K562 (cell line): ENCODE measurements around the gene UBE2V1. TPM values are rescaled to one million over a fixed set of nuclear protein-coding genes. Genes with fewer than 3 reads are reported as not detected.

ENCODE experiments used
- ATAC-seq: fragments of 200-7000 bp; cut with Tn5 transposase; 3 replicates; pipeline ENCODE4 v1.9.1; 2020; ENCODE audit warnings: moderate library complexity
- BruUV-seq: library from RNA; stranded (reverse); fragments of 400-500 nt; replicated peaks from 2 replicates; lab custom pipeline; 2021; lab: Mats Ljungman, UMichigan
- CTCF ChIA-PET: fragments of 300-600 bp; formaldehyde crosslinking; extraction: SDS; loops from one replicate; lab custom pipeline; 2021; ENCODE audit warnings: low intra/inter-chr PET ratio; lab: Yijun Ruan, JAX
- POLR2A ChIA-PET: fragments of 300-600, 350-650 bp; sonication (Branson Sonifier 250); formaldehyde crosslinking; extraction: SDS; loops from one replicate; lab custom pipeline; 2021; ENCODE audit warnings: antibody characterized with exemption, inconsistent platforms; lab: Yijun Ruan, JAX
- DNase-seq, 4 experiments: peaks; one replicate each; pipeline versions ENCODE4 v3.0.0 to v3.0.0-alpha.2; 2011 to 2018; ENCODE audit warnings: low spot score in 3 of 4, mixed read lengths in 3 of 4; ENCODE audit errors: extremely low read depth in 1 of 4
- FAIRE-seq: peaks from 2 replicates; lab custom pipeline; 2011; peaks lifted over from hg19 to GRCh38; lab: Jason Lieb, UNC
- H2AFZ ChIP-seq: 2 replicates; pipeline ENCODE4 v1.6.0; 2011; ENCODE audit warnings: low read depth, low read length, control low read depth, inconsistent platforms
- H3K27ac ChIP-seq: fragments of 200-600 bp; 3 replicates; pipeline ENCODE4 v1.8.0; 2011; ENCODE audit warnings: low read depth, mild to moderate bottlenecking, control low read depth, inconsistent platforms, low read length, moderate library complexity, mixed read lengths; ENCODE audit errors: extremely low read depth
- H3K27me3 ChIP-seq, 2 experiments: fragments of 300-600 bp in 1 of 2; 2 replicates in 1 of 2; 3 replicates in 1 of 2; pipeline versions ENCODE4 v1.6.0 to v1.8.0; 2011; ENCODE audit warnings: inconsistent platforms in 2 of 2, low read length in 2 of 2, mild to moderate bottlenecking in 1 of 2, mixed read lengths in 1 of 2, moderate library complexity in 1 of 2; ENCODE audit not compliant: control insufficient read depth in 2 of 2, insufficient read depth in 2 of 2
- H3K36me3 ChIP-seq: fragments of 300-600 bp; 3 replicates; pipeline ENCODE4 v1.8.0; 2011; ENCODE audit warnings: mild to moderate bottlenecking, low read length, inconsistent platforms; ENCODE audit not compliant: control insufficient read depth, insufficient read depth
- H3K4me1 ChIP-seq, 2 experiments: fragments of 200-600 bp in 1 of 2; replicated peaks in 1 of 2; 2 replicates in 1 of 2; 3 replicates in 1 of 2; pipeline versions ENCODE4 v1.5.1 to v1.8.0; 2011; ENCODE audit warnings: inconsistent platforms in 2 of 2, low read length in 2 of 2, mild to moderate bottlenecking in 1 of 2, mixed read lengths in 1 of 2, moderate library complexity in 1 of 2; ENCODE audit not compliant: control insufficient read depth in 2 of 2, insufficient read depth in 2 of 2
- H3K4me2 ChIP-seq: 2 replicates; pipeline ENCODE4 v1.6.1; 2011; ENCODE audit warnings: low read length, control low read depth, inconsistent platforms, mixed read lengths; ENCODE audit not compliant: insufficient read depth
- H3K4me3 ChIP-seq: fragments of 200-600 bp; sonication (generic), shearing (Covaris generic); 2 replicates; pipeline ENCODE4 v1.5.1; 2016; ENCODE audit warnings: control low read depth, inconsistent platforms
- H3K79me2 ChIP-seq: fragments of 200-600 bp; 3 replicates; pipeline ENCODE4 v1.8.0; 2011; ENCODE audit warnings: low read length, inconsistent platforms; ENCODE audit not compliant: control insufficient read depth, insufficient read depth
- H3K9ac ChIP-seq, 2 experiments: 2 replicates each; pipeline versions ENCODE4 v1.6.0 to v1.6.1; 2011; ENCODE audit warnings: low read depth in 2 of 2, low read length in 2 of 2, control low read depth in 1 of 2, inconsistent platforms in 1 of 2, mild to moderate bottlenecking in 1 of 2, mixed read lengths in 1 of 2; ENCODE audit not compliant: insufficient read depth in 1 of 2
- H3K9me1 ChIP-seq: one replicate; pipeline ENCODE4 v1.6.0; 2011; ENCODE audit warnings: inconsistent platforms, mild to moderate bottlenecking, low read length, moderate library complexity; ENCODE audit not compliant: control insufficient read depth, insufficient read depth
- H3K9me3 ChIP-seq: replicated peaks from 2 replicates; pipeline ENCODE4 v1.5.1; 2011; ENCODE audit warnings: low read depth, low read length, inconsistent platforms; ENCODE audit not compliant: control insufficient read depth, insufficient read depth
- H4K20me1 ChIP-seq: replicated peaks from 2 replicates; pipeline ENCODE4 v1.6.1; 2011; ENCODE audit warnings: low read length, inconsistent platforms, mixed read lengths; ENCODE audit not compliant: control insufficient read depth, insufficient read depth
- BHLHE40 ChIP-seq: IDR thresholded peaks from 2 replicates; pipeline ENCODE4 v1.6.1; 2011; ENCODE audit warnings: low read length, improper control_type of control experiment
- FOS ChIP-seq: IDR thresholded peaks from 3 replicates; pipeline ENCODE4 v1.6.1; 2011; ENCODE audit not compliant: insufficient read length; ENCODE audit errors: extremely low read depth
- KLF16 ChIP-seq: IDR thresholded peaks from 2 replicates; pipeline ENCODE4 v1.6.1; 2016; ENCODE audit warnings: antibody characterized with exemption
- MCM3 ChIP-seq: fragments of 450-650 bp; IDR thresholded peaks from 2 replicates; pipeline ENCODE4 v1.6.1; 2016
- USF1 ChIP-seq: sonication (generic); formaldehyde crosslinking; IDR thresholded peaks from 2 replicates; pipeline ENCODE4 v1.9.0; 2022; ENCODE audit warnings: mild to moderate bottlenecking, missing genetic modification reagents
- WGBS: fragments of 100-300 bp; shearing (Covaris generic); methylation state at CpG from one replicate; pipeline ENCODE4 v1.1.6; 2016; ENCODE audit warnings: low coverage, mixed read lengths; ENCODE audit not compliant: insufficient coverage; ENCODE audit errors: missing lambda C conversion rate; 5-methylcytosine and 5-hydroxymethylcytosine counted together
- in situ Hi-C: fragments of 300-500 bp; cut with MboI; formaldehyde crosslinking; loops from 4 replicates; pipeline ENCODE4 v1.15.0; 2018; ENCODE audit warnings: inconsistent platforms, mixed read lengths
- intact Hi-C: fragments of 100-400 bp; cut with micrococcal nuclease; formaldehyde crosslinking; loops from 2 replicates; pipeline ENCODE4 v1.14.2; 2022
- polyA plus RNA-seq, 8 experiments: library from polyadenylated mRNA; depleted of rRNA in 4 of 8; stranded (reverse) in 5 of 8; unstranded in 3 of 8; fragments of >200 nt; fragmentation: Nextera tagmentation in 2 of 8; fragmentation: Illumina TruSeq in 1 of 8; extraction: Ambion mirVana in 2 of 8; extraction: Trizol in 1 of 8; gene quantifications; 2 replicates each; pipeline versions ENCODE4 v1.2.1 to v1.2.3, GENCODE V29; 2011 to 2014; ENCODE audit warnings: inconsistent platforms in 1 of 8, missing spikeins in 1 of 8
- total RNA-seq, 7 experiments: library from RNA; depleted of rRNA in 6 of 7; stranded (reverse); fragments of >200 nt in 6 of 7; fragmentation: Illumina TruSeq in 2 of 7; extraction: Trizol in 2 of 7; gene quantifications; 2 replicates each; pipeline versions ENCODE4 v1.2.1 to v1.2.3, GENCODE V29; 2011 to 2021; ENCODE audit warnings: low replicate concordance in 1 of 7
- TF ChIP-seq, protein P1 (sequence below): fragments of 450-650 bp; formaldehyde crosslinking; IDR thresholded peaks from 2 replicates; pipeline ENCODE4 v1.4.0; 2020; ENCODE audit warnings: mild to moderate bottlenecking, mixed read lengths
- TF ChIP-seq, protein P2 (sequence below), 2 experiments: fragments of 450-650 bp; formaldehyde crosslinking in 1 of 2; IDR thresholded peaks; 2 replicates each; pipeline versions ENCODE4 v1.4.0 to v1.6.1; 2014 to 2020; ENCODE audit warnings: mild to moderate bottlenecking in 2 of 2, borderline replicate concordance in 1 of 2, low read depth in 1 of 2
- TF ChIP-seq, protein P3 (sequence below), 2 experiments: fragments of 450-650 bp; conservative IDR thresholded peaks; 2 replicates each; pipeline ENCODE4 v1.6.1; 2017; ENCODE audit warnings: mild to moderate bottlenecking in 2 of 2, moderate library complexity in 2 of 2

The UBE2V1 gene
- total and polyA plus RNA-seq, 9 of the 15 experiments (the other 6 are each of a cell fraction or from before 2014, with no cell fraction given) = 93.0 to 357 (median 119) TPM

GRCh38 chr20:50129662-50130355, 16.9 kb upstream of the UBE2V1 start:
- Histone ChIP-seq H2AFZ (peak overlapping the region; percentile 50), H3K9me3 (no peaks in the 10 kb centered on the region), H3K36me3 (peaks cover 89% of the 10 kb centered on the region), H4K20me1 (no peaks in the 10 kb centered on the region; the same call in 1 of the 2 replicates), H3K4me2 (peak overlapping the region; percentile 52), H3K9me1 (peaks cover 6% of the 10 kb centered on the region), H3K9ac (peak overlapping the region; percentile 21 to 56; a peak in 2 of 4 replicates), H3K27me3 (no peaks in the 10 kb centered on the region), H3K79me2 (no peaks in the 10 kb centered on the region; the same call in 2 of the 3 replicates), H3K27ac (peak overlapping the region; percentile 46; the same call in 2 of the 3 replicates), H3K4me1 (peaks cover 0 to 28% of the 10 kb centered on the region in 2 experiments; a peak in 3 of 5 replicates), H3K4me3 (0 out of 2 replicates have a peak overlapping the region, but pooled peaks have one; percentile 2)
- intact Hi-C loops = no loop called here
- in situ Hi-C loops = no loop called here
- DNase-seq (peak; percentile 80 to 97 (median 94)), ATAC-seq (peak; percentile 99), FAIRE-seq (peak; percentile 92)
- ChIA-PET POLR2A (interaction anchor here (0.6 to 0.8 kb wide), 3 partner anchors 14 to 151 kb away, joined by 3 to 4 read pairs (median 3); no protein-coding TSS in a partner anchor), CTCF (no interaction called here)
- no TSS peak for BruUV-seq
- 73% methylated on average over 13 of the region's 13 CpGs for WGBS
- TF ChIP-seq, protein P1, sequence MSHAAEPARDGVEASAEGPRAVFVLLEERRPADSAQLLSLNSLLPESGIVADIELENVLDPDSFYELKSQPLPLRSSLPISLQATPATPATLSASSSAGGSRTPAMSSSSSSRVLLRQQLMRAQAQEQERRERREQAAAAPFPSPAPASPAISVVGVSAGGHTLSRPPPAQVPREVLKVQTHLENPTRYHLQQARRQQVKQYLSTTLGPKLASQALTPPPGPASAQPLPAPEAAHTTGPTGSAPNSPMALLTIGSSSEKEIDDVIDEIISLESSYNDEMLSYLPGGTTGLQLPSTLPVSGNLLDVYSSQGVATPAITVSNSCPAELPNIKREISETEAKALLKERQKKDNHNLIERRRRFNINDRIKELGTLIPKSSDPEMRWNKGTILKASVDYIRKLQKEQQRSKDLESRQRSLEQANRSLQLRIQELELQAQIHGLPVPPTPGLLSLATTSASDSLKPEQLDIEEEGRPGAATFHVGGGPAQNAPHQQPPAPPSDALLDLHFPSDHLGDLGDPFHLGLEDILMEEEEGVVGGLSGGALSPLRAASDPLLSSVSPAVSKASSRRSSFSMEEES (CRISPR knock-in tag) = peak; percentile 81
- TF ChIP-seq KLF16 (no peak), FOS (peak; percentile 83), MCM3 (no peak), USF1 (peak; percentile 99), BHLHE40 (peak; percentile 73)
- TF ChIP-seq, protein P2, sequence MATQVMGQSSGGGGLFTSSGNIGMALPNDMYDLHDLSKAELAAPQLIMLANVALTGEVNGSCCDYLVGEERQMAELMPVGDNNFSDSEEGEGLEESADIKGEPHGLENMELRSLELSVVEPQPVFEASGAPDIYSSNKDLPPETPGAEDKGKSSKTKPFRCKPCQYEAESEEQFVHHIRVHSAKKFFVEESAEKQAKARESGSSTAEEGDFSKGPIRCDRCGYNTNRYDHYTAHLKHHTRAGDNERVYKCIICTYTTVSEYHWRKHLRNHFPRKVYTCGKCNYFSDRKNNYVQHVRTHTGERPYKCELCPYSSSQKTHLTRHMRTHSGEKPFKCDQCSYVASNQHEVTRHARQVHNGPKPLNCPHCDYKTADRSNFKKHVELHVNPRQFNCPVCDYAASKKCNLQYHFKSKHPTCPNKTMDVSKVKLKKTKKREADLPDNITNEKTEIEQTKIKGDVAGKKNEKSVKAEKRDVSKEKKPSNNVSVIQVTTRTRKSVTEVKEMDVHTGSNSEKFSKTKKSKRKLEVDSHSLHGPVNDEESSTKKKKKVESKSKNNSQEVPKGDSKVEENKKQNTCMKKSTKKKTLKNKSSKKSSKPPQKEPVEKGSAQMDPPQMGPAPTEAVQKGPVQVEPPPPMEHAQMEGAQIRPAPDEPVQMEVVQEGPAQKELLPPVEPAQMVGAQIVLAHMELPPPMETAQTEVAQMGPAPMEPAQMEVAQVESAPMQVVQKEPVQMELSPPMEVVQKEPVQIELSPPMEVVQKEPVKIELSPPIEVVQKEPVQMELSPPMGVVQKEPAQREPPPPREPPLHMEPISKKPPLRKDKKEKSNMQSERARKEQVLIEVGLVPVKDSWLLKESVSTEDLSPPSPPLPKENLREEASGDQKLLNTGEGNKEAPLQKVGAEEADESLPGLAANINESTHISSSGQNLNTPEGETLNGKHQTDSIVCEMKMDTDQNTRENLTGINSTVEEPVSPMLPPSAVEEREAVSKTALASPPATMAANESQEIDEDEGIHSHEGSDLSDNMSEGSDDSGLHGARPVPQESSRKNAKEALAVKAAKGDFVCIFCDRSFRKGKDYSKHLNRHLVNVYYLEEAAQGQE (IDR thresholded peaks at IDR 0.05; ENCODE audit: borderline replicate concordance) = peak; percentile 84
- TF ChIP-seq, protein P2 (CRISPR knock-in tag; IDR thresholded peaks at IDR 0.05; ENCODE audit: low read depth) = no peak
- TF ChIP-seq, protein P3, sequence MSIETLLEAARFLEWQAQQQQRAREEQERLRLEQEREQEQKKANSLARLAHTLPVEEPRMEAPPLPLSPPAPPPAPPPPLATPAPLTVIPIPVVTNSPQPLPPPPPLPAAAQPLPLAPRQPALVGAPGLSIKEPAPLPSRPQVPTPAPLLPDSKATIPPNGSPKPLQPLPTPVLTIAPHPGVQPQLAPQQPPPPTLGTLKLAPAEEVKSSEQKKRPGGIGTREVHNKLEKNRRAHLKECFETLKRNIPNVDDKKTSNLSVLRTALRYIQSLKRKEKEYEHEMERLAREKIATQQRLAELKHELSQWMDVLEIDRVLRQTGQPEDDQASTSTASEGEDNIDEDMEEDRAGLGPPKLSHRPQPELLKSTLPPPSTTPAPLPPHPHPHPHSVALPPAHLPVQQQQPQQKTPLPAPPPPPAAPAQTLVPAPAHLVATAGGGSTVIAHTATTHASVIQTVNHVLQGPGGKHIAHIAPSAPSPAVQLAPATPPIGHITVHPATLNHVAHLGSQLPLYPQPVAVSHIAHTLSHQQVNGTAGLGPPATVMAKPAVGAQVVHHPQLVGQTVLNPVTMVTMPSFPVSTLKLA (conservative IDR thresholded peaks at IDR 0.05) = peak in 1 of 2 experiments; percentile 20; a peak in 1 of 4 replicates
